G401 (cell line): ENCODE data around the gene PSENEN. TPM values are rescaled to one million over a fixed set of nuclear protein-coding genes. Genes with fewer than 3 reads are reported as not detected.

Experiments used
- DNase-seq: peaks from one replicate; pipeline ENCODE4 v3.0.0-alpha.2; 2015; ENCODE audit warnings: low spot score
- in situ Hi-C: cut with HindIII; loops from 2 replicates; pipeline ENCODE4 v1.10.0; 2016; ENCODE audit warnings: low sequenced_read_pairs, mixed read lengths
- total RNA-seq: library from RNA; depleted of rRNA; stranded (reverse); fragments of >200 nt; shearing (Covaris generic); gene quantifications from 2 replicates; pipeline ENCODE4 v1.2.3, GENCODE V29; 2014

The PSENEN gene
- total RNA-seq, 1 experiment from 2014 or later: 63.1 TPM

- no peak for DNase-seq
Observed at GRCh38 chr19:35746087-35746462, 624 bp downstream of the PSENEN start.

DNA sequence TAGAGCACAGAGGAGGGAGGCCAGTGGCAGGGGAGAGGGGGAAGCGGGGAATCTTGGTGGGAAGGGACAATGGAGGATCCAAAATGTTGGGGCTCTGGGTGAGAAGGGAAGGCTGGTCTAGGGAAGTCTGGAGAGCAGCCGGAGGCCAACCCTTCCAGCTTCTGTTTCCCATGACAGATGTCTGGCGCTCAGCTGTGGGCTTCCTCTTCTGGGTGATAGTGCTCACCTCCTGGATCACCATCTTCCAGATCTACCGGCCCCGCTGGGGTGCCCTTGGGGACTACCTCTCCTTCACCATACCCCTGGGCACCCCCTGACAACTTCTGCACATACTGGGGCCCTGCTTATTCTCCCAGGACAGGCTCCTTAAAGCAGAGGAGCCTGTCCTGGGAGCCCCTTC lies 1.1 kb downstream of the PSENEN start:
- in situ Hi-C loops: no loop called here
- no peak for DNase-seq

More at GRCh38 chr19:35746087-35746462, 624 bp downstream of the PSENEN start:
- in situ Hi-C loops: no loop called here

GRCh38 chr19:35748106-35749020 lies 2.9 kb downstream of the PSENEN start, which contains the start of gene LIN37:
Gene LIN37 (plus strand): TSS chr19:35748576. CDS start chr19:35748725, 149 bp downstream.
- DNase-seq: peak; percentile 100
- in situ Hi-C loops: no loop called here

GRCh38 chr19:35750167-35750566 lies 4.7 kb downstream of the PSENEN start:
- in situ Hi-C loops: no loop called here
- DNase-seq: no peak

DNA sequence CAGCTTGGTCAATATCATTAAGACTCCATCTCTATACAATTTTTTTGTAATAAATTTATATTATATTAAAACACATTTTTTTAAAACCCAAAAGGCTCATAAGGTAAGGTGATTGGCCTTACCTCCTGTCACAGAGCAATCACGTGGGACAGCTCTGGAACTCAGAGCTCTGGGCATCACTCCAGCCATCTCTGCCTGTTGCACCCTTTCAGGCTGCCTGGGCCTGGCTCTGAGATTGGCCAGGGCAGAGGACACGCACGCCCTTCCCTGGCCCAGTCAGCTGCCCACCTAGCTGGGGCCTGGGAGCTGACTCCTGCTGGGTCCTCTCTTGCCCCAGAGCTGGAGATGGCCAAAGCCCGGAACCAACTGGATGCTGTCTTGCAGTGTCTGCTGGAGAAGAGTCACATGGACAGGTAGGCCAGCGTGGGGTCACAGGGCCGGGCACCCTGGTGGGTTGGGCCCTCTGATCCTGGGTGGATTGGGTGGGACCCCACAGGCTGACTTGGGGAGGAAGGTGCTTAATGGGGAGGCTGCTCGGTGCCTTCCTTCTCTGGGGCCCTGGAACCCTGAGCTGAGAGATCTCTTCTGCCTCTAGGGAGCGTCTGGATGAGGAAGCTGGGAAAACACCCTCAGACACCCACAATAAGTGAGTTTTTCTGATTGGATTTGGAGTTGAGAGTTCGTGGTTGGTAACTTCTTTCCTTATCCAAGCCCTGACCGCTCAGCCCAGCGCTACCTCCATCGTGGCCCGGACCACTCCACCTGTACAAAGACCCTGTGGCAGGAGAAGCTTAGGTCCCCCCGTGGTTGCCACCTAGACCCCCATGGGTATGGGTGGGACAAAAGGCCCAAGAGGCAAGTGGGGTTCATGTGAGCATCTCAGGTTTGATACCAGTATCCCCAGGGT lies 6.6 kb downstream of the PSENEN start:
- no peak for DNase-seq
- in situ Hi-C loops: no loop called here

- in situ Hi-C loops: no loop called here
- no peak for DNase-seq
Observed at GRCh38 chr19:35752746-35753350, 7.4 kb downstream of the PSENEN start.

- DNase-seq: no peak
- in situ Hi-C loops: no loop called here
Observed at GRCh38 chr19:35753634-35754369, 8.4 kb downstream of the PSENEN start.

DNA sequence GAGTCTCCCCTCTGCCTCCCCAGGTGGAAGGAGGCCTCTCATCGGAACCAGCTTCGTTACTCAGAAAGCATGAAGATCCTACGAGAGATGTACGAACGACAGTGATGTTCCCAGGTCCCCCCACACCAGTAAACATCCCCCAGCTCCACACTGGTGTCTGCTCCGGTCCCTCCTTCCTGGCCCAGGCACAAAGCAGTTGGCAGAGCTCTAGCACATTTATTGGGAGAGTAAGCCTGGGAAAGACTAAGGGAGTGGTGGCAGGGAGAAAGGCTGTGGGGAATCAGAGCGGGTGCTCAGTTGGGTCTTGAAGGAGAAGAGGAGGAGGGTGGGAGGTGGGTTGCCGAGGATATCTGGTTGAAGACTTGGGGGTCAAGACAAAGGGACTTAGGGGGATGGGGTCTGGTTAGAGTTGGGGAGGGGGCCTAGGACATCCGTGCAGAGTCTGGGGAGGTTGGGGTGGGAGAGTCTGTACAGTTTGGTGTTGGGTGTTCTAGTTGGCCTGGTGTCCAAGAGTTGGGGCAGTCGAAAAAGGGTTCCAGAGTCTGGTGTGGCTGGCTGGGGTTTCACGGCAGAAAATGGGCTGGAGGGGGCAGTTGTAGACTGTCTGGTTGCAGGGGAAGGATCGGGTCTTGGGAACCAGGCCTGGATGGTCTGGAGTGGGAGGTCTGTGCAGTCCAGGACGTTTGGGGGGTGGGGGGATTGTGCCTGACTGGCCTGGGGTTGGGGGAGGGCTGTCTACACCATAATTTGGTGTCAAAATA lies 9.1 kb downstream of the PSENEN start:
- DNase-seq: no peak
- in situ Hi-C loops: no loop called here

DNA sequence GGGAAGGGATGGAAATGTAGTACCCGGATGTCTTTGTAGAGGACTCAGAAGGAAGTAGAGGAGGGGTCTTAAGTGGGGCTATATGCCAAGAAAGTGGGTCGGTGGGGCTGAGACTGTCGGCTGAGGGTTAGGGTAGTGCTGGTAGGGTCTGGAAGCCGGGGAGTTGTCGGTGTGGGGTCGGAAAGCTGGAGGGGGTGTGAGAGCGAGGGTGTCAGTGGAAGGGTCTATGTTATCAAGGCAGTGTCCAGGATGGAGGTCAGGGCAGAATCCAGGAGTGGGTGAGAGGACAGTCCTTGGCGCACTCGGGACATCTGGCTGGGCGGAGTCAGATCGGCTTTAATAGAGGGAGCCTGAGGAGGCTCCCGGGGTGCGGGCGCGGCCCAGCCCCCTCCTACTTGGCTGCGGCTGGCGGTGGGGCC lies 9.7 kb downstream of the PSENEN start:
- in situ Hi-C loops: no loop called here
- no peak for DNase-seq

- DNase-seq: no peak
Observed at GRCh38 chr19:35755550-35756376, 10.3 kb downstream of the PSENEN start.

DNA sequence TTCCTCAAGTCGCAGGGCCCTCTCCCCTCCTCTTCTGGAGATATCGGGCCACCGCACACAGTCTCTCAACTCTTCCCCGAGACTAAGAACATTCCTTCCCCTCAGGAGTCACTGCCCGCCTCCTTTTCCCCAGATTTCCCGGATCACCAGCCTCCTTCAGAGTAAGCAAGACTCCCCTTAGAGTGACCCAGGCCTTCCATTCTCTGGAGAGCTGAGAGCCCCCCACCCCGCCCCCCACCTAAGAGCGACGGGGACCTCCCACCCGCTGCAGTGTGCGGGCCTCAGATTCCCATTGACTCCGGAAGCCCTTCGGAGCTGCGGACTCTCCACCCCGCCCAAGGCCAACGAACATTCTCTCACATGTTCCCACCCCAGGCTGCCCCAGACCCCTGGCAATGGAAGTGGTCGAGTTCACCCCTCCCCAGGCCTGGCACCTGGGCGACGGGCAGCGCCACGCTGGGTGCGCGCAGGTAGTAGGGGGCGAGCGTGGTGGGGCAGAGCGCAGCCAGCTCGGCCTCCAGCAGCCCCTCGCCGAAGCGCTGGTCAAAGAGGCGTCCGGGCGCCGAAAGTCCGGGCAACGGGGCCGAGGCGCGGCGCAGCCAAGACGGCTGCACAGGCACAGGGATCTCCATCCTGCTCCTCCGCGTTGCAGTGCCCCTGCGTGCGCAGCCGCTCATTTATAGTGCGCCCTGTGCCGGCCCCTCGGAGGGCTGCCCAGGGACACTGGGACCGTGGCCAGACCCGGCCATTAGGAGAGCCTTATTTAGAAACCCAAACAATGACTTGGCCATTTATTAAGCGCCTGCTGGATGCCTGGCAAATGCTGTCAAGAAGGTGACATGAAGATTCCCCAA lies 11.2 kb downstream of the PSENEN start, which contains the start of gene HSPB6:
TSS of gene HSPB6 (minus strand) at position 653 of the 854 bp plus-strand sequence. CDS start at position 632, 21 bp downstream.
- DNase-seq: peak; percentile 32
- in situ Hi-C loops: no loop called here

More at GRCh38 chr19:35755550-35756376, 10.3 kb downstream of the PSENEN start:
- in situ Hi-C loops: no loop called here

GRCh38 chr19:35757231-35757748 lies 11.8 kb downstream of the PSENEN start:
- DNase-seq: no peak
- in situ Hi-C loops: no loop called here

DNA sequence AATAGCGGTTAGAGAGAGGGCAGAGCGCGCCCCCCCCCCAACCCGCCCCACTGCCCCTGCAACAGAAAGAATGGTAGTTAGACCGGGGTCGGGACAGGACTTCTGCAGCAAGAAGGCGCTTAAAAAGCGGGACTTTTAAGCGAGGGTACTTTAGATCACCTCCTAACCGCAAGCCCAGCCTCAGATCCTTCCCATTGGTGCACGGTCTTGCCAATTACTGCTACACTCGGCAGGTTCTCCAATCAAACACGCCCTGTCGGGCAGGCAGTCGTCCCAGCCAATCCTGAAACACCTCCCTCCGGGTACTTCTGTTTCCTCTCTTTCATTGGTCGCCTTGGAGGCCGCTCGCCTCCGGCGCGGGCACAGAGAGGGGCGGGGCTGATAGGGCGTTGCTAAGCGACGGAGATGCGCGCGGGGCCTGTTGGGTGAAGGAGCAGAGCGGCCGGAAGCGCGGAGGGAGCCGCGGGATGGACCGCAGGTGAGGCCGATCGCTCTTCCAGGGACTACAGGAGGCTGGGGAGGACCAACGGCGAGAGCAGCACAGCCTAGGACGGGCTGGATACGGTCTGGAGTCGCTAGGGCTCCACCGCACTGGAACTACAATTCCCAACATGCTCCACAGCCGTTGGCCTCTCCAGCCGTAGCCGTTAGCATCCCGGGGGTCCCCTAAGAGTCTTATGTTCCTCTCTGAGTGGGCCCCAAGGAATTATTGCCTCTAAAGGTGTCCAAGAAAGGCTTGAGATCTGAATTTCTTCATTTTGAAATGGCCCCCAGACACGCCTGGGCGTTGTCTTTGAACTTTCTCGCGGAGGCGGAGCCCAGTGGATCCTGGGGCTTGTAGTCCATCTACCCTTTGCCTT lies 12.5 kb downstream of the PSENEN start, which contains the start of gene PROSER3:
TSS of gene PROSER3 (plus strand) at position 428 of the 860 bp plus-strand sequence. CDS start at position 468, 40 bp downstream.
- peak; percentile 99 for DNase-seq
- in situ Hi-C loops: no loop called here

DNA sequence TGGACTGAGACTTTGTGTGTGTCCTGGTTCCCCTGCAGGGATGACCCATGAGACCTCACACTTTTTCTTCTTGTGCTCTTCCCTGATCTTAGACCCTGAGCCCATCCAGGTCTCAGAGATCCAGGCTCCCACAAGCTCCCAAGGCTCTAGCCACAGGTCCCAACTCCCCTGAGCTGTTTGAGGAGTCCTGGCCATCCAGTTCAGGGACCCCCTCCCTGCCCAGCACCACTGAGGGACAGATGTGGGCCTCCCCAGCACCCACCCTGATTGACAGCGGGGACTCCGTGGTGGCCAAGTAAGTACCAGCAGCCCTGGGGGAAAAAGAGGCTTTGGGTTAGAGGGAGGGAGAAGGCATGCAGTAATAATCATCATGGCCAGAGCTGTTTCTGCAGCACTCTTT lies 14.2 kb downstream of the PSENEN start:
- in situ Hi-C loops: no loop called here
- no peak for DNase-seq

DNA sequence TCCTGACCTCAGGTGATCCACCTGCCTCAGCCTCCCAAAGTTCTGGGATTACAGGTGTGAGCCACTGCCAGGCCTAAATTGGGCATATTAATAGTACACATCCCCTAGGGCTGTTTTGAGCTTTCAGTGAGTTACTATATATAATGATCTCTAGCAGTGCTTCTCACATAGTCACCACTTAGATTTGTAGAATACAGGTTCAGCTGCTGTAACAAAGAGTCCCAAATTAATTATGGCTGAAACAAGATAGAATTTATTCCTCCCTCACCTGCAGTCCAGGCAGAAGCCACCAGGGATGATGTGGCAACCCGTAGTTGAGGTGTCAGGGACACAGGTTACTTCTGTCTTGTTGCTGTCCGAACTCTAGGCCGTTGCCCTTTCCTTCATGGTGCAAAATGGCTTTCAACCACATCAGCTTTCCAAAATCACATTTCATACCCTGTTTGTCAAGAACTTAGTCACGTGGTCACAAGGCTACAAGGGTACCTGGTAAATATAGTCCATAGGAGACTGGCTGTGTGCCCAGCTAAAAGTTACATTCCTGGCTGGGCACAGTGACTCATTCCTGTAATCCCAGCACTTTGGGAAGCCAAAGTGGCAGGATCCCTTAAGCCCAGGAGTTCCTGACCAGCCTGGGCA lies 15.4 kb downstream of the PSENEN start:
- DNase-seq: no peak
- in situ Hi-C loops: no loop called here
